ENCODE results near the gene PRDX5. TPM values are rescaled to one million over a fixed set of nuclear protein-coding genes. Genes with fewer than 3 reads are reported as not detected.
A peak's percentile ranks its signal among the peaks of the same experiment; 100 is the strongest.
"Not testable (repeated sequence)": the region's sequence is repeated elsewhere in the genome, so short reads cannot be mapped to it uniquely, and the experiment has no call there.

PRDX5 gene
- total RNA-seq, 2 experiments from 2014 or later: 125 to 163 TPM

GRCh38 chr11:64316672-64317324 is 1.1 kb upstream of the PRDX5 start:
- peak; percentile 7 for ATAC-seq
- peak overlapping the region; percentile 95 for H3K4me3 Mint-ChIP-seq
- DNase-seq: peak; percentile 67
- H3K9me3 Mint-ChIP-seq (ENCODE audit: low read depth): no peaks in the 10 kb centered on the region
- H3K36me3 Mint-ChIP-seq: peaks cover 27% of the 10 kb centered on the region
- peak overlapping the region; percentile 100 for H3K27ac Mint-ChIP-seq
- no peaks in the 10 kb centered on the region for H3K27me3 Mint-ChIP-seq
- CTCF ChIA-PET: interaction anchor here (0.6 to 3.5 kb wide), 19 partner anchors 9 to 456 kb away, joined by 3 to 140 read pairs (median 10); partner anchors contain the start of genes CATSPERZ, CCDC88B, ESRRA and FERMT3
- peaks cover 51% of the 10 kb centered on the region for H3K4me1 Mint-ChIP-seq

DNA sequence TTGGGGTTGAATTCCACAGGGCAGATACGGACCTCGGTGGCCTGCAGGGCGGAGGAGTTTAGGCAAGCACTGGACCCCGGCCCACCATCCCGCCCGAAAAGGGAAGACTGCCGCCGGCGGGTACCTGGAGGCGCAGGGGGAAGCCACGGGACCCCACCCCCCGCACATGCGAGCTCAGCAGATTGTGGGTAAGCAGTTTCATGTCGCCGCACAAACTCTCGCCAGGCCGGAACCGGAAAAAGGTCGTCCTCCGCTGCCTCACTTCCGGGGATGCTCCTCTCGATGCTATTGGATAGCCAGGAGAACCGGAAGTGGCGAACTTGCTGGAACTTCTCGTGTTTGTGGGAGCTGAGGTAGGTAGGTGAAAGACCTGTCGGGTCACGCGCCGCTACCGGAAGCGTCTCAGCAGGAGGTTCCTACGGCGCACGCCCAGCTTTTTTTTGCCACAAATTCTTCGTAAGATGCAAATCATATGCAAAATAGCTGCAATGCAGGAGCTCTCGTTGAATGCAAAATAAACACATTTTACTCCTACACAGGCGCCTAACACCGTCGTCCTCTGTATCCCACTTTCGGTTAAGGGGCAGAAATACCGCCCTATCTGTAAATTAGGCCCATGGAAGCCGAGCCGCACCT is 478 bp upstream of the PRDX5 start, which contains the start of gene TRMT112:
TRMT112 (minus strand) TSS at position 235 of the 636 bp plus-strand sequence; CDS start at position 202, 33 bp downstream.
- Mint-ChIP-seq H3K9me3 (ENCODE audit: low read depth) (no peaks in the 10 kb centered on the region), H3K4me3 (peak within 1 kb of the TSS; percentile 95), H3K4me1 (peaks cover 47% of the 10 kb centered on the region), H3K27me3 (no peaks in the 10 kb centered on the region), H3K27ac (peak within 1 kb of the TSS; percentile 100), H3K36me3 (peaks cover 27% of the 10 kb centered on the region)
- DNase-seq: peak; percentile 99
- peak; percentile 68 for ATAC-seq
- CTCF ChIA-PET: interaction anchor here (0.8 to 3.5 kb wide), 25 partner anchors 10 to 371 kb away, joined by 3 to 140 read pairs (median 6); partner anchors contain the start of genes CATSPERZ, CCDC88B, ESRRA and FERMT3

DNA sequence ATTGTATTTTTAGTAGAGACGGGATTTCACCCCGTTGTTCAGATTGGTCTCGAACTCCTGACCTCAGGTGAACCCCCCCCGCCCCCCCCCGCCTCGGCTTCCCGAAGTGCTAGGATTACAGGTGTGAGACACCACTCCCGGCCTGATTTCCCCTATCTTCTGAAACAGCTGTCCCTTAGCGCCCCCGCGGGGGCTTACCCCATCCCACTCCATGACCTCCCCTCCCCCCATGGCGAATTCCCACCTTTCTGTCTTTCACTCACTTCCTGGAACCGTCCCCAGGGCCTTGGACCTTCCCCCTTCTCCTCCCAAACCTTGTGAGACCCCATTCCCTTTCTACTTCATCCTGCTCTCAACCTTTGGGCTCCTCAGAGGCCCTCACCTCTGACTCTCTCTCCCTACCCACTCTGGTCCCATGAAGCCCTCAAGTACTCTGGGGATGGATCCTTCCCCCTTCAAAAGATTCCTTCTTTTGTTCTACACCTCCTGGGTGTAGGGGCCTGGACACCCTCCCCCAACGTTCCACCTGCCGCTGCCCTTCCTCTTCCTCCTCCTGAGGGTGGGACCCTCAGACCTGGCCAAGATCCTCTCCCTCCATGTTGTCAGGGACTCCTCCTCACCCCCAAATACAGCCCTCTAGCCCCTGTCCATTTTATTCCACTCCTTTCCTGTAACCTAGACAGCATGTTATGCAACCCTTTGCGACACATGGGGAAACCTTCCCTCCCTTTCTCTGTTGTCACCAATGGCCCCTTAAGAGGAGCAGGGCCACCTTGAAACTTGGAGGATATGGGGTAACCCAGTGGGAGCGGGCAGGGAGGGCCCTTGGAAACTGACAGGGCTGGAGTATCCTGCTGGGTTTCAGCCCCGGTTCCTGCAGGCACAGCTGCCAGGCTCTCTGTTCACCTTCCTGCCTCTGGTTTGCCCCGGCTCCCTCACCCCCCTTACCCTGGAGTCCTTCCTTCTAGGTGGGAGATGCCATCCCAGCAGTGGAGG is 1.1 kb downstream of the PRDX5 start:
- H3K36me3 Mint-ChIP-seq: peaks cover 19% of the 10 kb centered on the region

GRCh38 chr11:64320556-64320955 is 2.6 kb downstream of the PRDX5 start:
- Mint-ChIP-seq H3K27me3 (no peaks in the 10 kb centered on the region), H3K4me3 (no peak overlapping the region), H3K27ac (no peak overlapping the region), H3K9me3 (ENCODE audit: low read depth) (no peaks in the 10 kb centered on the region), H3K4me1 (peaks cover 35% of the 10 kb centered on the region), H3K36me3 (peaks cover 16% of the 10 kb centered on the region)
- ATAC-seq (no peak), DNase-seq (no peak)
- CTCF ChIA-PET: interaction anchor here (1.7 kb wide), 1 partner anchor 11 kb away, joined by 9 read pairs; no protein-coding TSS in a partner anchor

More for the DNA sequence above, 1.1 kb downstream of the PRDX5 start:
- CTCF ChIA-PET: interaction anchor here (1.4 to 3.5 kb wide), 9 partner anchors 12 to 369 kb away, joined by 3 to 140 read pairs (median 10); partner anchors contain the start of genes FERMT3 and FKBP2
- H3K27me3 Mint-ChIP-seq: no peaks in the 10 kb centered on the region
- H3K9me3 Mint-ChIP-seq (ENCODE audit: low read depth): no peaks in the 10 kb centered on the region
- peaks cover 39% of the 10 kb centered on the region for H3K4me1 Mint-ChIP-seq
- ATAC-seq (no peak), DNase-seq (peak; percentile 41)
- peak overlapping the region; percentile 100 for H3K27ac Mint-ChIP-seq
- H3K4me3 Mint-ChIP-seq: peak overlapping the region; percentile 95

- Mint-ChIP-seq H3K27ac (peak overlapping the region; percentile 52), H3K36me3 (peaks cover 16% of the 10 kb centered on the region), H3K9me3 (ENCODE audit: low read depth) (no peaks in the 10 kb centered on the region), H3K4me1 (peaks cover 35% of the 10 kb centered on the region), H3K27me3 (no peaks in the 10 kb centered on the region), H3K4me3 (no peak overlapping the region)
- DNase-seq: no peak
- CTCF ChIA-PET: interaction anchor here (3.5 kb wide), 1 partner anchor 11 kb away, joined by 13 read pairs; no protein-coding TSS in a partner anchor
- no peak for ATAC-seq
Measured at GRCh38 chr11:64321026-64321425, 3.1 kb downstream of the PRDX5 start.

GRCh38 chr11:64321533-64321932 is 3.6 kb downstream of the PRDX5 start:
- Mint-ChIP-seq H3K4me1 (peaks cover 31% of the 10 kb centered on the region), H3K4me3 (no peak overlapping the region), H3K9me3 (ENCODE audit: low read depth) (no peaks in the 10 kb centered on the region), H3K27ac (no peak overlapping the region), H3K27me3 (no peaks in the 10 kb centered on the region), H3K36me3 (peaks cover 16% of the 10 kb centered on the region)
- DNase-seq (no peak), ATAC-seq (no peak)
- CTCF ChIA-PET: interaction anchor here (3.5 kb wide), 1 partner anchor 10 kb away, joined by 13 read pairs; no protein-coding TSS in a partner anchor

DNA sequence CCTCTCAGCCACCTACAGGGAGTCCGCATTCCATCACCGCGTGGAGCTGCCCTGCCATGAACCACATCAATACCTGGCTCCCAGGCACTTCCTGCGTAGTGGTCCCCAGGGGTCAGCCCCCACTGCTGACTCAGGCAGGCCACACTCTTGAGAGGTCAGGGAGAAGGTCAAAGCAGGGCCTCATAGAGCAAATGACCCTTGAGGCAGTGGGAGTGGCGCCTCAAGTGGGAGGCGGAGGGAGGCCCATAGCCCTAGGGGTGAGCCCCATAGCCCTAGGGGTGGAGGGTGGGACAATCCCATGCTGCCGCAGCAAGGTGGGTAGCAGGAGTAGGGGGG is 5.0 kb downstream of the PRDX5 start:
- Mint-ChIP-seq H3K36me3 (peaks cover 11% of the 10 kb centered on the region), H3K4me1 (peaks cover 23% of the 10 kb centered on the region), H3K27me3 (no peaks in the 10 kb centered on the region), H3K9me3 (ENCODE audit: low read depth) (no peaks in the 10 kb centered on the region), H3K27ac (no peak overlapping the region), H3K4me3 (no peak overlapping the region)
- DNase-seq (no peak), ATAC-seq (no peak)
- CTCF ChIA-PET: interaction anchor here (3.5 kb wide), 1 partner anchor 9 kb away, joined by 13 read pairs; no protein-coding TSS in a partner anchor

- Mint-ChIP-seq H3K4me1 (peaks cover 21% of the 10 kb centered on the region), H3K27ac (no peak overlapping the region), H3K27me3 (no peaks in the 10 kb centered on the region), H3K36me3 (peaks cover 9% of the 10 kb centered on the region), H3K4me3 (no peak overlapping the region), H3K9me3 (ENCODE audit: low read depth) (no peaks in the 10 kb centered on the region)
- no peak for DNase-seq
- CTCF ChIA-PET: interaction anchor here (3.5 kb wide), 1 partner anchor 8 kb away, joined by 13 read pairs; no protein-coding TSS in a partner anchor
- ATAC-seq: no peak
Measured at GRCh38 chr11:64323373-64323772, 5.5 kb downstream of the PRDX5 start.

DNA sequence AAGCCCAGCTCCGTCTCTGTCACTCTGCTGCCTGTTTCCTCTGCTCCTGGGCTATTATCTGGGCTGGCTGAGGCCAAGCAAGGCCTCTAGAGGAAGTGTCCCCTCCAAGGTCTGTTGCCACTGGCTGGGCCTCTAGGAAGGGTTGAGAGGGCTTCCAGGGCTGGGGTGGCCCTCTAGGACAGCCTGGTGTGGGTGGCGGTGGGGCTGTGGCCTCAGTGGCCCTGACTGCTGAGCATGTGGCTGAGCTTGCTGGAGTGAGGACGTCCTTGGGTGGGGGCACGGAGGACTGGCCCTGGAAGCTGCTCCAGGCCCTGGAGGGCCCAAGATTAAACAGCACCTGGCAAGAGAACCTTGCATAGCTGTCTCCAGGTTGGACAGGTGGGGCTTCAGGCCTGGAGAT is 6.1 kb downstream of the PRDX5 start:
- CTCF ChIA-PET: interaction anchor here (3.5 kb wide), 1 partner anchor 8 kb away, joined by 13 read pairs; no protein-coding TSS in a partner anchor
- not testable (repeated sequence) for ATAC-seq, H3K4me3 Mint-ChIP-seq

GRCh38 chr11:64324692-64325469 is 7.0 kb downstream of the PRDX5 start:
- no peaks in the 10 kb centered on the region for H3K27me3 Mint-ChIP-seq
- H3K27ac Mint-ChIP-seq: no peak overlapping the region
- CTCF ChIA-PET: interaction anchor here (0.9 to 3.5 kb wide), 2 partner anchors 7 to 20 kb away, joined by 3 to 13 read pairs; no protein-coding TSS in a partner anchor
- peaks cover 13% of the 10 kb centered on the region for H3K4me1 Mint-ChIP-seq
- peaks cover 9% of the 10 kb centered on the region for H3K36me3 Mint-ChIP-seq
- DNase-seq: no peak
- H3K9me3 Mint-ChIP-seq (ENCODE audit: low read depth): no peaks in the 10 kb centered on the region
- no peak overlapping the region for H3K4me3 Mint-ChIP-seq
- no peak for ATAC-seq

More for the DNA sequence above, 6.1 kb downstream of the PRDX5 start:
- not testable (repeated sequence) for H3K36me3 Mint-ChIP-seq; H3K27me3 Mint-ChIP-seq; H3K27ac Mint-ChIP-seq; DNase-seq; H3K9me3 Mint-ChIP-seq (ENCODE audit: low read depth)
- H3K4me1 Mint-ChIP-seq: peaks cover 19% of the 10 kb centered on the region

DNA sequence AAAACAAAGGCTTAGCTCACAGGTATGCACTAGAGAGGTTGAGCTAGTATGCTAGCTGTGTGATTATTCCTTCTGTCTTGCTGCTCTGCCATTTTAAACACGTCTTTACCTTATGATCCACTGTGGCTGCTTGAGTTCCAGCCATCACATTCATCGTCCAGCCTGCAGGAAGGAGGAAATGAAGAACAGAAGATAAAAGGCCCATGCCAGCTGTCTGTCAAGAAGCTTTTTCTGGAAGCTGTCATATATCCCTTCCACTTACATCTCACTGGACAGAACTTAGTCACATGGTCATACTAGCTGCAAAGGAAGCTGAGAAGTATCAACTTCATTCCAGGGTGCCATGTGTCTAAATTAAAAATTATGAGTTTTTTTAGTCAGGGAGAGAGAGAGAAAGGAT is 9.5 kb downstream of the PRDX5 start:
- no peak for DNase-seq
- CTCF ChIA-PET: interaction anchor here (1.2 to 1.4 kb wide), 2 partner anchors 10 to 13 kb away, joined by 3 to 4 read pairs; partner anchors contain the start of genes CCDC88B, PRDX5 and TRMT112
- Mint-ChIP-seq H3K9me3 (ENCODE audit: low read depth) (no peaks in the 10 kb centered on the region), H3K4me3 (no peak overlapping the region), H3K27ac (no peak overlapping the region), H3K27me3 (no peaks in the 10 kb centered on the region), H3K36me3 (no peaks in the 10 kb centered on the region), H3K4me1 (peaks cover 25% of the 10 kb centered on the region)
- no peak for ATAC-seq

GRCh38 chr11:64327993-64328392 is 10.1 kb downstream of the PRDX5 start:
- Mint-ChIP-seq H3K36me3 (no peaks in the 10 kb centered on the region), H3K9me3 (ENCODE audit: low read depth) (no peaks in the 10 kb centered on the region), H3K27ac (no peak overlapping the region), H3K27me3 (no peaks in the 10 kb centered on the region), H3K4me1 (peaks cover 27% of the 10 kb centered on the region), H3K4me3 (no peak overlapping the region)
- ATAC-seq: no peak
- no peak for DNase-seq
- CTCF ChIA-PET: interaction anchor here (1.2 to 1.4 kb wide), 2 partner anchors 10 to 12 kb away, joined by 3 to 4 read pairs; partner anchors contain the start of genes CCDC88B, PRDX5 and TRMT112

Data from activated CD8-positive, alpha-beta memory T cell treated with anti-CD3 and anti-CD28 coated beads, Interleukin-2, amount 10 ng/mL, durations not matched to agents 7 days and 5 days (primary cell).